SK-N-SH (cell line): Measurements from ENCODE around the gene SLC35D2. TPM values are rescaled to one million over a fixed set of nuclear protein-coding genes. Genes with fewer than 3 reads are reported as not detected.

ENCODE experiments used
- CTCF ChIA-PET: fragments of 300-600, 350-600 bp; formaldehyde crosslinking; extraction: SDS; loops from one replicate; lab custom pipeline; 2021; lab: Yijun Ruan, JAX
- POLR2A ChIA-PET: fragments of 350-600 bp; sonication (Branson Sonifier 250); formaldehyde crosslinking; extraction: SDS; loops from one replicate; lab custom pipeline; 2020; ENCODE audit warnings: antibody characterized with exemption, inconsistent platforms; lab: Yijun Ruan, JAX
- DNase-seq: peaks from one replicate; pipeline ENCODE4 v3.0.0; 2012
- H2AFZ ChIP-seq: fragments of 200-600 bp; sonication (generic); 2 replicates; pipeline ENCODE4 v1.8.1; 2016; ENCODE audit warnings: antibody characterized with exemption, mild to moderate bottlenecking, low read depth
- H3F3A ChIP-seq: fragments of 200-600 bp; sonication (generic); replicated peaks from 2 replicates; pipeline ENCODE3; 2016; ENCODE audit warnings: antibody characterized with exemption, mild to moderate bottlenecking; ENCODE audit not compliant: insufficient read depth
- H3K27ac ChIP-seq, 2 experiments: fragments of 200-500 bp in 1 of 2; fragments of 200-600 bp in 1 of 2; sonication (Bioruptor generic) in 1 of 2; sonication (generic), shearing (Covaris generic) in 1 of 2; 2 replicates each; pipeline versions ENCODE4 v1.5.1 to v1.6.1; 2014 to 2016; ENCODE audit warnings: low read depth in 2 of 2, inconsistent platforms in 1 of 2, low read length in 1 of 2, mild to moderate bottlenecking in 1 of 2, mixed read lengths in 1 of 2
- H3K27me3 ChIP-seq: fragments of 200-600 bp; sonication (generic), shearing (Covaris generic); 2 replicates; pipeline ENCODE4 v1.6.1; 2016; ENCODE audit warnings: mixed run types; ENCODE audit not compliant: insufficient read depth
- H3K36me3 ChIP-seq, 2 experiments: fragments of 200-500 bp in 1 of 2; fragments of 200-600 bp in 1 of 2; sonication (Bioruptor generic) in 1 of 2; sonication (generic) in 1 of 2; replicated peaks in 1 of 2; 2 replicates each; pipeline versions ENCODE3 to v1.5.1; 2014 to 2016; ENCODE audit warnings: low read length in 1 of 2, mild to moderate bottlenecking in 1 of 2; ENCODE audit not compliant: insufficient read depth in 2 of 2, control insufficient read depth in 1 of 2
- H3K4me1 ChIP-seq, 2 experiments: fragments of 200-500 bp in 1 of 2; fragments of 200-600 bp in 1 of 2; sonication (Bioruptor generic) in 1 of 2; sonication (generic), shearing (Covaris generic) in 1 of 2; 2 replicates each; pipeline versions ENCODE4 v1.5.1 to v1.6.1; 2014 to 2016; ENCODE audit warnings: low read depth in 1 of 2, low read length in 1 of 2, mixed run types in 1 of 2; ENCODE audit not compliant: insufficient read depth in 2 of 2, control insufficient read depth in 1 of 2
- H3K4me2 ChIP-seq: fragments of 200-600 bp; sonication (generic), shearing (Covaris generic); 2 replicates; pipeline ENCODE4 v1.6.1; 2017; ENCODE audit warnings: mixed run types
- H3K4me3 ChIP-seq, 2 experiments: fragments of 200-500 bp in 1 of 2; fragments of 200-600 bp in 1 of 2; sonication (Bioruptor generic) in 1 of 2; sonication (generic), shearing (Covaris generic) in 1 of 2; 2 replicates each; pipeline versions ENCODE4 v1.5.1 to v1.8.1; 2014 to 2016; ENCODE audit warnings: low read depth in 2 of 2, inconsistent platforms in 1 of 2, low read length in 1 of 2, mild to moderate bottlenecking in 1 of 2, mixed read lengths in 1 of 2, moderate library complexity in 1 of 2
- H3K79me2 ChIP-seq: fragments of 200-600 bp; sonication (generic); 2 replicates; pipeline ENCODE4 v1.8.1; 2017; ENCODE audit warnings: mild to moderate bottlenecking; ENCODE audit not compliant: insufficient read depth
- H3K9ac ChIP-seq: fragments of 200-600 bp; sonication (generic); 2 replicates; pipeline ENCODE4 v1.6.1; 2017; ENCODE audit warnings: mixed run types
- H3K9me2 ChIP-seq: fragments of 200-600 bp; sonication (generic); 2 replicates; pipeline ENCODE4 v1.6.1; 2017; ENCODE audit warnings: mixed run types
- H3K9me3 ChIP-seq: fragments of 200-600 bp; sonication (generic); 2 replicates; pipeline ENCODE4 v1.6.1; 2017; ENCODE audit warnings: mixed run types, mild to moderate bottlenecking, moderate library complexity
- H4K20me1 ChIP-seq: fragments of 200-600 bp; sonication (generic); 2 replicates; pipeline ENCODE4 v1.6.1; 2017; ENCODE audit warnings: mild to moderate bottlenecking, mixed run types; ENCODE audit not compliant: insufficient read depth
- CHD2 ChIP-seq: fragments of 150-350 bp; IDR thresholded peaks from 2 replicates; pipeline ENCODE4 v1.6.1; 2018; ENCODE audit warnings: low read length; ENCODE audit not compliant: partially characterized antibody
- FOSL2 ChIP-seq: IDR thresholded peaks from 2 replicates; pipeline ENCODE4 v1.4.0; 2012; ENCODE audit warnings: low read depth, mild to moderate bottlenecking, moderate library complexity, borderline replicate concordance
- FOXJ3 ChIP-seq: sonication (generic); formaldehyde crosslinking; IDR thresholded peaks from 2 replicates; pipeline ENCODE4 v1.5.1; 2020; ENCODE audit warnings: mild to moderate bottlenecking, missing genetic modification reagents
- GABPA ChIP-seq: IDR thresholded peaks from 2 replicates; pipeline ENCODE4 v1.4.0; 2012; ENCODE audit warnings: low read depth, mild to moderate bottlenecking
- GATA2 ChIP-seq: sonication (generic); formaldehyde crosslinking; IDR thresholded peaks from 2 replicates; pipeline ENCODE4 v1.5.0; 2020; ENCODE audit warnings: mild to moderate bottlenecking, missing genetic modification reagents
- IRF3 ChIP-seq: fragments of 150-350 bp; IDR thresholded peaks from 2 replicates; pipeline ENCODE4 v1.6.1; 2016; ENCODE audit warnings: mild to moderate bottlenecking, low read depth, low read length
- NRF1 ChIP-seq: IDR thresholded peaks from 2 replicates; pipeline ENCODE4 v1.6.1; 2012; ENCODE audit warnings: low read depth, mild to moderate bottlenecking, low read length
- POLR2AphosphoS5 ChIP-seq: IDR thresholded peaks from 2 replicates; pipeline ENCODE4 v1.6.1; 2012; ENCODE audit warnings: low read depth, low read length
- RAD21 ChIP-seq: IDR thresholded peaks from 2 replicates; pipeline ENCODE4 v1.6.1; 2012; ENCODE audit warnings: mild to moderate bottlenecking, low read length
- RCOR1 ChIP-seq: fragments of 150-350 bp; IDR thresholded peaks from 2 replicates; pipeline ENCODE4 v1.6.1; 2017; ENCODE audit warnings: antibody characterized with exemption, low read length
- REST ChIP-seq: IDR thresholded peaks from 2 replicates; pipeline ENCODE4 v1.6.1; 2012; ENCODE audit warnings: mild to moderate bottlenecking, low read depth, low read length, moderate library complexity
- SMC3 ChIP-seq: IDR thresholded peaks from 2 replicates; pipeline ENCODE4 v1.6.1; 2012; ENCODE audit warnings: low read depth, low read length, improper control_type of control experiment
- TCF12 ChIP-seq: IDR thresholded peaks from 2 replicates; pipeline ENCODE4 v1.4.0; 2012
- TEAD4 ChIP-seq: IDR thresholded peaks from 2 replicates; pipeline ENCODE4 v1.4.0; 2012; ENCODE audit warnings: mild to moderate bottlenecking, borderline replicate concordance; ENCODE audit not compliant: insufficient read depth
- WGBS: methylation state at CpG from one replicate; pipeline ENCODE4 v1.1.6; 2017; ENCODE audit warnings: low lambda C conversion rate; 5-methylcytosine and 5-hydroxymethylcytosine counted together
- polyA plus RNA-seq, 3 experiments: library from polyadenylated mRNA; depleted of rRNA; stranded (reverse); fragments of >200 nt; gene quantifications; 2 replicates each; pipeline ENCODE4 v1.2.3, GENCODE V29; 2012
- TF ChIP-seq, protein P1 (sequence below): fragments of 200-600 bp; sonication (generic); IDR thresholded peaks from 2 replicates; pipeline ENCODE4 v1.6.1; 2017; ENCODE audit warnings: antibody characterized with exemption, mild to moderate bottlenecking, moderate library complexity

SLC35D2 gene
- polyA plus RNA-seq, 1 of the 3 experiments (the other 2 are of a cell fraction) = 26.1 TPM

DNA sequence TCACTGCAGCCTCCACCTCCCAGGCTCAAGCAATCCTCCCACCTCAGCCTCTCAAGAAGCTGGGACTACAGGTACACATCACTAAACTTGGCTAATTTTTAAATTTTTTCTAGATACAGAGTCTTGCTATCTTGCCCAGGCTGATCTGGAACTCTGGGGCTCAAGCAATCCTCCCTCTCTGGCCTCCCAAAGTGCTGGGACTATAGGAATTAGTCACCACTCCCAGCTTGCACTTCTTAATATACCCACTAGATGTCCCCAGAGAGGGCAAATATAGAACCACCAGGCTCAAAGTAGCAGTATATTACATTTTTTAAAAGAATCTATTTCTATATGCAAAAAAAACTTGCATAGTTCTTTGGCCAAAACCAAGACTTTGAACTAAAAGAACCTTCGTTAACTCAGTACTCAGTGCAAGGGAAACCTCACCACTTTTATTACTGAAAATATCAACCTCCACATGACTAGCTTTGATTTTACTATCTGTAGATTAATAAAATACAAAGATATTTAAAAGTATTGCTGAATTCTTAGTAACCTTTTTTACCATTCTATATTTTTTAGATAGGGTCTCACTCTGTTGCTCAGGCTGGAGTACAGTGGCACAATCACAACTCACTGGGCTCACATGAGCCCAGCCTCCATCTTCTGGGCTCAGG, 55.7 kb downstream of the SLC35D2 start:
- Histone ChIP-seq H3K36me3 (peaks cover 0 to 5% of the 10 kb centered on the region in 2 experiments), H3K9me3 (no peaks in the 10 kb centered on the region), H3K4me1 (0 out of 4 replicates have a peak, but pooled peaks cover 0 to 3% of the 10 kb centered on the region in 2 experiments), H3F3A (no peaks in the 10 kb centered on the region)
- WGBS = 14% methylated on average over 1 of the region's 1 CpG
- no peak for TF ChIP-seq TCF12
- no peak for TF ChIP-seq GATA2 (CRISPR knock-in tag)
- TF ChIP-seq CHD2 = no peak
- TF ChIP-seq POLR2AphosphoS5 = no peak
- no peak for TF ChIP-seq FOXJ3 (CRISPR knock-in tag)
- TF ChIP-seq TEAD4 = no peak
- TF ChIP-seq RAD21 = peak; percentile 82
- no peak for TF ChIP-seq GABPA
- TF ChIP-seq RCOR1 = no peak
- no peak for TF ChIP-seq IRF3
- TF ChIP-seq REST = no peak
- no peak for TF ChIP-seq NRF1
- TF ChIP-seq, protein P1, sequence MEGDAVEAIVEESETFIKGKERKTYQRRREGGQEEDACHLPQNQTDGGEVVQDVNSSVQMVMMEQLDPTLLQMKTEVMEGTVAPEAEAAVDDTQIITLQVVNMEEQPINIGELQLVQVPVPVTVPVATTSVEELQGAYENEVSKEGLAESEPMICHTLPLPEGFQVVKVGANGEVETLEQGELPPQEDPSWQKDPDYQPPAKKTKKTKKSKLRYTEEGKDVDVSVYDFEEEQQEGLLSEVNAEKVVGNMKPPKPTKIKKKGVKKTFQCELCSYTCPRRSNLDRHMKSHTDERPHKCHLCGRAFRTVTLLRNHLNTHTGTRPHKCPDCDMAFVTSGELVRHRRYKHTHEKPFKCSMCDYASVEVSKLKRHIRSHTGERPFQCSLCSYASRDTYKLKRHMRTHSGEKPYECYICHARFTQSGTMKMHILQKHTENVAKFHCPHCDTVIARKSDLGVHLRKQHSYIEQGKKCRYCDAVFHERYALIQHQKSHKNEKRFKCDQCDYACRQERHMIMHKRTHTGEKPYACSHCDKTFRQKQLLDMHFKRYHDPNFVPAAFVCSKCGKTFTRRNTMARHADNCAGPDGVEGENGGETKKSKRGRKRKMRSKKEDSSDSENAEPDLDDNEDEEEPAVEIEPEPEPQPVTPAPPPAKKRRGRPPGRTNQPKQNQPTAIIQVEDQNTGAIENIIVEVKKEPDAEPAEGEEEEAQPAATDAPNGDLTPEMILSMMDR = peak; percentile 90
- TF ChIP-seq FOSL2 = peak; percentile 17; the same call in 1 of the 2 replicates
- TF ChIP-seq SMC3 = peak; percentile 74
- TF ChIP-seq, all 33 proteins: peak for 4
- Histone ChIP-seq H2AFZ (peak overlapping the region; percentile 22; the same call in 1 of the 2 replicates), H3K27me3 (no peaks in the 10 kb centered on the region), H3K79me2 (no peaks in the 10 kb centered on the region), H3K4me3 (no peak overlapping the region), H3K4me2 (no peak overlapping the region), H3K9me2 (no peaks in the 10 kb centered on the region), H3K27ac (no peak overlapping the region), H4K20me1 (no peaks in the 10 kb centered on the region), H3K9ac (no peak overlapping the region)
- CTCF ChIA-PET = interaction anchor here (0.6 to 7.2 kb wide), 53 partner anchors 11 to 390 kb away, joined by 3 to 80 read pairs (median 4); partner anchors contain the start of genes CDC14B and PRXL2C
- DNase-seq = peak; percentile 68
- POLR2A ChIA-PET = no interaction called here
